OCI-LY7 (cell line): ENCODE results near the gene ZBTB44. TPM values are rescaled to one million over a fixed set of nuclear protein-coding genes. Genes with fewer than 3 reads are reported as not detected.

Experiments
- BruUV-seq: library from RNA; stranded (reverse); fragments of 400-500 nt; replicated peaks from 2 replicates; lab custom pipeline; 2021; lab: Mats Ljungman, UMichigan
- CTCF ChIA-PET: fragments of 300-600 bp; sonication (Branson Sonifier 250); formaldehyde crosslinking; loops from one replicate; lab custom pipeline; 2022; ENCODE audit warnings: antibody characterized with exemption; ENCODE audit not compliant: unreplicated experiment; lab: Charles Lee
- POLR2A ChIA-PET: fragments of 300-600 bp; sonication (Branson Sonifier 250); formaldehyde crosslinking; loops from one replicate; lab custom pipeline; 2022; ENCODE audit warnings: antibody characterized with exemption; lab: Charles Lee
- DNase-seq: peaks from one replicate; pipeline ENCODE4 v3.0.0-alpha.2; 2015; ENCODE audit warnings: low spot score
- H2AFZ ChIP-seq: fragments of 200-600 bp; sonication (generic), shearing (Covaris generic); 2 replicates; pipeline ENCODE4 v1.6.1; 2014; ENCODE audit warnings: mild to moderate bottlenecking, antibody characterized with exemption, low read length, moderate library complexity
- H3K27ac ChIP-seq: fragments of 200-600 bp; sonication (generic); 2 replicates; pipeline ENCODE4 v1.5.1; 2014; ENCODE audit warnings: mixed run types, low read depth, mild to moderate bottlenecking, moderate library complexity, low read length, inconsistent platforms; ENCODE audit not compliant: poor library complexity, severe bottlenecking
- H3K36me3 ChIP-seq: fragments of 200-600 bp; sonication (generic); 2 replicates; pipeline ENCODE4 v1.6.1; 2014; ENCODE audit warnings: mild to moderate bottlenecking, antibody characterized with exemption, low read length, moderate library complexity, mixed read lengths; ENCODE audit not compliant: insufficient read depth
- H3K4me1 ChIP-seq: fragments of 200-600 bp; sonication (generic); 2 replicates; pipeline ENCODE4 v1.5.1; 2014; ENCODE audit warnings: mild to moderate bottlenecking, low read length; ENCODE audit not compliant: insufficient read depth, poor library complexity, severe bottlenecking
- H3K4me2 ChIP-seq: fragments of 200-600 bp; sonication (generic); 2 replicates; pipeline ENCODE4 v1.6.1; 2014; ENCODE audit warnings: mild to moderate bottlenecking, low read length
- H3K4me3 ChIP-seq: fragments of 200-600 bp; sonication (generic); 2 replicates; pipeline ENCODE4 v1.5.1; 2014; ENCODE audit warnings: mild to moderate bottlenecking, low read depth, low read length; ENCODE audit not compliant: poor library complexity, severe bottlenecking
- H3K79me2 ChIP-seq: fragments of 200-600 bp; sonication (generic); 2 replicates; pipeline ENCODE4 v1.6.1; 2016; ENCODE audit warnings: low read depth, mild to moderate bottlenecking, low read length, moderate library complexity, mixed read lengths; ENCODE audit not compliant: insufficient read depth
- H3K9me2 ChIP-seq: fragments of 200-600 bp; sonication (generic); 2 replicates; pipeline ENCODE4 v1.6.1; 2016; ENCODE audit warnings: mild to moderate bottlenecking, low read length, mixed read lengths; ENCODE audit not compliant: insufficient read depth
- H3K9me3 ChIP-seq: fragments of 200-600 bp; sonication (generic); 2 replicates; pipeline ENCODE4 v1.6.1; 2014; ENCODE audit warnings: mild to moderate bottlenecking, mixed run types, low read length, mixed read lengths
- H4K20me1 ChIP-seq: fragments of 200-600 bp; sonication (generic); 2 replicates; pipeline ENCODE4 v1.6.1; 2014; ENCODE audit warnings: mild to moderate bottlenecking, antibody characterized with exemption, low read length, moderate library complexity, mixed read lengths; ENCODE audit not compliant: insufficient read depth
- CTCF ChIP-seq: fragments of 200-600 bp; sonication (generic); conservative IDR thresholded peaks from 2 replicates; pipeline ENCODE4 v1.5.1; 2014; ENCODE audit warnings: mild to moderate bottlenecking, antibody characterized with exemption, low read length, moderate library complexity, mixed read lengths
- EZH2phosphoT487 ChIP-seq: fragments of 200-600 bp; sonication (generic); IDR thresholded peaks from 2 replicates; pipeline ENCODE4 v1.6.1; 2018; ENCODE audit warnings: low read depth, borderline replicate concordance, mild to moderate bottlenecking, mixed run types, antibody characterized with exemption, low read length, moderate library complexity, mixed read lengths
- intact Hi-C: fragments of 100-400 bp; cut with micrococcal nuclease; formaldehyde crosslinking; loops from one replicate; pipeline ENCODE4 v1.10.0; 2022; ENCODE audit not compliant: unreplicated experiment
- total RNA-seq, 2 experiments: library from RNA; depleted of rRNA in 1 of 2; stranded (reverse); fragments of >200 nt in 1 of 2; shearing (Covaris generic) in 1 of 2; gene quantifications; 2 replicates each; pipeline ENCODE4 v1.2.3, GENCODE V29; 2014 to 2022

The ZBTB44 gene
- total RNA-seq, 2 experiments from 2014 or later: 57.4 to 60.2 TPM

- no peak for TF ChIP-seq EZH2phosphoT487
- TF ChIP-seq CTCF: no peak
- no TSS peak for BruUV-seq
- Histone ChIP-seq H4K20me1 (no peaks in the 10 kb centered on the region), H3K9me2 (no peaks in the 10 kb centered on the region), H3K4me2 (no peak overlapping the region), H3K79me2 (no peaks in the 10 kb centered on the region), H3K4me3 (no peak overlapping the region), H3K9me3 (no peaks in the 10 kb centered on the region), H3K36me3 (peaks cover 15% of the 10 kb centered on the region; the same call in 1 of the 2 replicates), H3K27ac (no peak overlapping the region), H3K4me1 (no peaks in the 10 kb centered on the region), H2AFZ (no peak overlapping the region)
- CTCF ChIA-PET: no interaction called here
- intact Hi-C loops: no loop called here
- DNase-seq: no peak
- POLR2A ChIA-PET: no interaction called here
Observed at GRCh38 chr11:130218501-130219070, 96.1 kb downstream of the ZBTB44 start.

- intact Hi-C loops: no loop called here
- H3K79me2 ChIP-seq: no peaks in the 10 kb centered on the region
- no peak overlapping the region for H3K4me2 ChIP-seq
- H4K20me1 ChIP-seq: no peaks in the 10 kb centered on the region
- no peaks in the 10 kb centered on the region for H3K9me2 ChIP-seq
- no peaks in the 10 kb centered on the region for H3K9me3 ChIP-seq
- H2AFZ ChIP-seq: no peak overlapping the region
- TF ChIP-seq EZH2phosphoT487: no peak
- no peak for TF ChIP-seq CTCF
- BruUV-seq: no TSS peak
- H3K36me3 ChIP-seq: peaks cover 20% of the 10 kb centered on the region; the same call in 1 of the 2 replicates
- ChIA-PET POLR2A (interaction anchor here (0.6 kb wide), 1 partner anchor 13 kb away, joined by 6 read pairs; no protein-coding TSS in a partner anchor), CTCF (no interaction called here)
- no peak overlapping the region for H3K27ac ChIP-seq
- no peak overlapping the region for H3K4me3 ChIP-seq
- H3K4me1 ChIP-seq: peaks cover 9% of the 10 kb centered on the region
- no peak for DNase-seq
Observed at GRCh38 chr11:130217133-130218031, 97.3 kb downstream of the ZBTB44 start.
